C4-2B (cell line): ENCODE data around the gene EFHD2.

Experiments used
- ZFX ChIP-seq: fragments of 450-650 bp; IDR thresholded peaks from 2 replicates; pipeline ENCODE4 v1.6.1; 2017
- TF ChIP-seq, protein P1 (sequence below): fragments of 450-650 bp; conservative IDR thresholded peaks from 2 replicates; pipeline ENCODE4 v1.5.1; 2017; ENCODE audit warnings: mild to moderate bottlenecking

DNA sequence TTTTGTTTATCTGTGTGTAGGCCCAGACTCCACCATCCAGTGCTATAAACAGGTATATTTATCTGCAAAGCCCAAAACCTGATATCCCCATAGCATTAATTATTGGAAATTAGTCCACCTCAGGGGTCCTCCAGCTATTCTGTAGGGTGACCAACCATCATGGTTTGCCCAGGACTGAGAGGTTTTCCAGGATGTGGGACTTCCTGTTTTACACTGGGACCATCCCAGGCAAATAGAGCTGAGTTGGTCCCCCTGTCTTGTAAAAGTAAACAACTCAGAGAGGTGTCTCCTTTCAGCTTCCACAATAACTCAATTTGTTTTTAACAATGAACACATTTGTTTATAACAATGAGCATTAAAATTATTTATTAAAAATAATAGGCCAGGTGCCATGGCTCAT, 58.5 kb downstream of the EFHD2 start:
- TF ChIP-seq, protein P1, sequence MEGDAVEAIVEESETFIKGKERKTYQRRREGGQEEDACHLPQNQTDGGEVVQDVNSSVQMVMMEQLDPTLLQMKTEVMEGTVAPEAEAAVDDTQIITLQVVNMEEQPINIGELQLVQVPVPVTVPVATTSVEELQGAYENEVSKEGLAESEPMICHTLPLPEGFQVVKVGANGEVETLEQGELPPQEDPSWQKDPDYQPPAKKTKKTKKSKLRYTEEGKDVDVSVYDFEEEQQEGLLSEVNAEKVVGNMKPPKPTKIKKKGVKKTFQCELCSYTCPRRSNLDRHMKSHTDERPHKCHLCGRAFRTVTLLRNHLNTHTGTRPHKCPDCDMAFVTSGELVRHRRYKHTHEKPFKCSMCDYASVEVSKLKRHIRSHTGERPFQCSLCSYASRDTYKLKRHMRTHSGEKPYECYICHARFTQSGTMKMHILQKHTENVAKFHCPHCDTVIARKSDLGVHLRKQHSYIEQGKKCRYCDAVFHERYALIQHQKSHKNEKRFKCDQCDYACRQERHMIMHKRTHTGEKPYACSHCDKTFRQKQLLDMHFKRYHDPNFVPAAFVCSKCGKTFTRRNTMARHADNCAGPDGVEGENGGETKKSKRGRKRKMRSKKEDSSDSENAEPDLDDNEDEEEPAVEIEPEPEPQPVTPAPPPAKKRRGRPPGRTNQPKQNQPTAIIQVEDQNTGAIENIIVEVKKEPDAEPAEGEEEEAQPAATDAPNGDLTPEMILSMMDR: no peak
- TF ChIP-seq ZFX: no peak
